T-helper 9 cell (primary cell): ENCODE data around the gene A1CF.
"Not testable (repeated sequence)": the region's sequence is repeated elsewhere in the genome, so short reads cannot be mapped to it uniquely, and the experiment has no call there.

Source experiments
- DNase-seq: peaks from one replicate; pipeline ENCODE4 v3.0.0-alpha.2; 2020

A1CF gene

GRCh38 chr10:50782017-50782416, 103.4 kb downstream of the A1CF start:
- not testable (repeated sequence) for DNase-seq

- DNase-seq: not testable (repeated sequence)
Observed at GRCh38 chr10:50780036-50780435, 105.4 kb downstream of the A1CF start.

- DNase-seq: not testable (repeated sequence)
Observed at GRCh38 chr10:50774868-50775267, 110.6 kb downstream of the A1CF start.

- not testable (repeated sequence) for DNase-seq
Observed at GRCh38 chr10:50772042-50772441, 113.4 kb downstream of the A1CF start.

- DNase-seq: not testable (repeated sequence)
Observed at GRCh38 chr10:50766774-50767513, 118.5 kb downstream of the A1CF start.
